Stimulated activated memory B cell treated with anti-CD40 and anti-IgM and Interleukin-4, amounts not matched to agents 10 μg/mL and 1 μg/mL and 100 μg/mL, for 72 hours (primary cell): Measurements from ENCODE around the gene EIF4EBP2.

Source experiments
- ATAC-seq: fragments of 150-1000 bp; cut with Tn5 transposase; 2 replicates; pipeline ENCODE4 v1.10.0; 2021
- H3K27ac Mint-ChIP-seq: one replicate; pipeline ENCODE4 v1.8.0; 2022; ENCODE audit warnings: mild to moderate bottlenecking, mixed read lengths
- H3K27me3 Mint-ChIP-seq: one replicate; pipeline ENCODE4 v1.8.0; 2022; ENCODE audit warnings: mixed read lengths
- H3K36me3 Mint-ChIP-seq: one replicate; pipeline ENCODE4 v1.8.0; 2022; ENCODE audit warnings: mixed read lengths
- H3K4me1 Mint-ChIP-seq: one replicate; pipeline ENCODE4 v1.8.0; 2022; ENCODE audit warnings: mixed read lengths
- H3K4me3 Mint-ChIP-seq: one replicate; pipeline ENCODE4 v1.8.0; 2022; ENCODE audit warnings: mild to moderate bottlenecking, moderate library complexity, mixed read lengths
- H3K9me3 Mint-ChIP-seq: one replicate; pipeline ENCODE4 v1.8.0; 2022; ENCODE audit warnings: mixed read lengths

The EIF4EBP2 gene

GRCh38 chr10:70370766-70371165, 33.2 kb upstream of the EIF4EBP2 start:
- no peaks in the 10 kb centered on the region for H3K9me3 Mint-ChIP-seq
- H3K27me3 Mint-ChIP-seq, result no peaks in the 10 kb centered on the region
- no peak overlapping the region for H3K27ac Mint-ChIP-seq
- H3K36me3 Mint-ChIP-seq, result no peaks in the 10 kb centered on the region
- H3K4me3 Mint-ChIP-seq, result no peak overlapping the region
- no peak for ATAC-seq
- no peaks in the 10 kb centered on the region for H3K4me1 Mint-ChIP-seq

- Mint-ChIP-seq H3K27ac (no peak overlapping the region), H3K4me3 (no peak overlapping the region), H3K4me1 (no peaks in the 10 kb centered on the region), H3K27me3 (no peaks in the 10 kb centered on the region), H3K9me3 (no peaks in the 10 kb centered on the region), H3K36me3 (no peaks in the 10 kb centered on the region)
- ATAC-seq, result no peak
These were observed 32.1 kb upstream of the EIF4EBP2 start for GRCh38 chr10:70371846-70372245.

- ATAC-seq, result no peak
- Mint-ChIP-seq H3K9me3 (peaks cover 6% of the 10 kb centered on the region), H3K4me3 (no peak overlapping the region), H3K4me1 (no peaks in the 10 kb centered on the region), H3K27ac (no peak overlapping the region), H3K36me3 (no peaks in the 10 kb centered on the region), H3K27me3 (no peaks in the 10 kb centered on the region)
These were observed 28.9 kb upstream of the EIF4EBP2 start for GRCh38 chr10:70374775-70375614.

GRCh38 chr10:70376436-70377378, 27.2 kb upstream of the EIF4EBP2 start:
- no peaks in the 10 kb centered on the region for H3K36me3 Mint-ChIP-seq
- H3K9me3 Mint-ChIP-seq, result peaks cover 6% of the 10 kb centered on the region
- no peak overlapping the region for H3K27ac Mint-ChIP-seq
- ATAC-seq, result no peak
- H3K4me3 Mint-ChIP-seq, result no peak overlapping the region
- H3K4me1 Mint-ChIP-seq, result peaks cover 5% of the 10 kb centered on the region
- no peaks in the 10 kb centered on the region for H3K27me3 Mint-ChIP-seq

GRCh38 chr10:70378122-70378521, 25.8 kb upstream of the EIF4EBP2 start:
- H3K36me3 Mint-ChIP-seq, result no peaks in the 10 kb centered on the region
- H3K27me3 Mint-ChIP-seq, result no peaks in the 10 kb centered on the region
- H3K4me3 Mint-ChIP-seq, result no peak overlapping the region
- H3K27ac Mint-ChIP-seq, result no peak overlapping the region
- peaks cover 6% of the 10 kb centered on the region for H3K9me3 Mint-ChIP-seq
- no peak for ATAC-seq
- H3K4me1 Mint-ChIP-seq, result peaks cover 15% of the 10 kb centered on the region

- peaks cover 6% of the 10 kb centered on the region for H3K9me3 Mint-ChIP-seq
- no peak overlapping the region for H3K27ac Mint-ChIP-seq
- no peak overlapping the region for H3K4me3 Mint-ChIP-seq
- no peaks in the 10 kb centered on the region for H3K36me3 Mint-ChIP-seq
- peaks cover 16% of the 10 kb centered on the region for H3K4me1 Mint-ChIP-seq
- H3K27me3 Mint-ChIP-seq, result no peaks in the 10 kb centered on the region
- no peak for ATAC-seq
These were observed 24.3 kb upstream of the EIF4EBP2 start for GRCh38 chr10:70379581-70380176.

- Mint-ChIP-seq H3K27ac (no peak overlapping the region), H3K9me3 (peaks cover 6% of the 10 kb centered on the region), H3K36me3 (no peaks in the 10 kb centered on the region), H3K27me3 (no peaks in the 10 kb centered on the region), H3K4me1 (peaks cover 16% of the 10 kb centered on the region), H3K4me3 (peak overlapping the region; percentile 11)
- ATAC-seq, result no peak
These were observed 23.4 kb upstream of the EIF4EBP2 start for GRCh38 chr10:70380350-70381135.

- ATAC-seq, result peak; percentile 60
- Mint-ChIP-seq H3K4me1 (peaks cover 16% of the 10 kb centered on the region), H3K36me3 (no peaks in the 10 kb centered on the region), H3K27me3 (no peaks in the 10 kb centered on the region), H3K27ac (peak overlapping the region; percentile 27), H3K9me3 (peaks cover 6% of the 10 kb centered on the region), H3K4me3 (peak overlapping the region; percentile 88)
These were observed 22.2 kb upstream of the EIF4EBP2 start for GRCh38 chr10:70381471-70382421.

- H3K9me3 Mint-ChIP-seq, result no peaks in the 10 kb centered on the region
- no peak overlapping the region for H3K27ac Mint-ChIP-seq
- H3K36me3 Mint-ChIP-seq, result no peaks in the 10 kb centered on the region
- H3K4me1 Mint-ChIP-seq, result no peaks in the 10 kb centered on the region
- ATAC-seq, result no peak
- peaks cover 14% of the 10 kb centered on the region for H3K27me3 Mint-ChIP-seq
- no peak overlapping the region for H3K4me3 Mint-ChIP-seq
These were observed 12.3 kb upstream of the EIF4EBP2 start for GRCh38 chr10:70391654-70392053.

- H3K4me1 Mint-ChIP-seq, result no peaks in the 10 kb centered on the region
- H3K9me3 Mint-ChIP-seq, result no peaks in the 10 kb centered on the region
- ATAC-seq, result no peak
- H3K27ac Mint-ChIP-seq, result no peak overlapping the region
- no peak overlapping the region for H3K4me3 Mint-ChIP-seq
- H3K36me3 Mint-ChIP-seq, result no peaks in the 10 kb centered on the region
- H3K27me3 Mint-ChIP-seq, result peaks cover 10% of the 10 kb centered on the region
These were observed 7.8 kb upstream of the EIF4EBP2 start for GRCh38 chr10:70396140-70396539.

GRCh38 chr10:70399177-70399576, 4.8 kb upstream of the EIF4EBP2 start:
- H3K9me3 Mint-ChIP-seq, result no peaks in the 10 kb centered on the region
- H3K4me3 Mint-ChIP-seq, result no peak overlapping the region
- H3K27ac Mint-ChIP-seq, result no peak overlapping the region
- H3K4me1 Mint-ChIP-seq, result peaks cover 6% of the 10 kb centered on the region
- H3K27me3 Mint-ChIP-seq, result no peaks in the 10 kb centered on the region
- H3K36me3 Mint-ChIP-seq, result no peaks in the 10 kb centered on the region
- ATAC-seq, result no peak

- H3K4me3 Mint-ChIP-seq, result peak overlapping the region; percentile 96
- peak overlapping the region; percentile 86 for H3K27ac Mint-ChIP-seq
- no peaks in the 10 kb centered on the region for H3K9me3 Mint-ChIP-seq
- H3K4me1 Mint-ChIP-seq, result peaks cover 31% of the 10 kb centered on the region
- no peaks in the 10 kb centered on the region for H3K27me3 Mint-ChIP-seq
- H3K36me3 Mint-ChIP-seq, result peaks cover 3% of the 10 kb centered on the region
- ATAC-seq, result no peak
These were observed 386 bp upstream of the EIF4EBP2 start for GRCh38 chr10:70403483-70404035.

- Mint-ChIP-seq H3K4me1 (peaks cover 43% of the 10 kb centered on the region), H3K4me3 (peak overlapping the region; percentile 96), H3K36me3 (peaks cover 12% of the 10 kb centered on the region), H3K9me3 (no peaks in the 10 kb centered on the region), H3K27me3 (no peaks in the 10 kb centered on the region), H3K27ac (peak overlapping the region; percentile 86)
- ATAC-seq, result no peak
These were observed 767 bp downstream of the EIF4EBP2 start for GRCh38 chr10:70404787-70405036.
